ENCODE data around the gene NLK.

DNA sequence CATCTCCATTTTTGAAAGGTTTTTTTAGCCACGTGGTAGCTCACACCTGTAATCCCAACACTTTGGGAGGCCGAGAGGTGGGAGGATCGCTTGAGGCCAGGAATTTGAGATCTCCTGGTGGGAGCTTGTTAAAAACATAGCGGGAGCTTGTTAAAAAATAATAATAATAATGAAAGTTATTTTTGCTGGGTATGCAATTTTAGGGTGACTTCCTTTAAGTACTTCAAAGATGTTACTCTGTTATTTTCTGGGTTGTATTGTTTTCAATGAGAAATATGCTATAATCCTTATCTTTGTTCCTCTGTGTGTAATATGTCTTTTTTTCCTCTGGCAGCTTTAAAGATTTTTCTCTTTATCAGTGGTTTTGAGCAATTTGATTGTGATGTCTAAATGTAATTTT lies 48.1 kb downstream of the NLK start:
- TF ChIP-seq, protein P1, sequence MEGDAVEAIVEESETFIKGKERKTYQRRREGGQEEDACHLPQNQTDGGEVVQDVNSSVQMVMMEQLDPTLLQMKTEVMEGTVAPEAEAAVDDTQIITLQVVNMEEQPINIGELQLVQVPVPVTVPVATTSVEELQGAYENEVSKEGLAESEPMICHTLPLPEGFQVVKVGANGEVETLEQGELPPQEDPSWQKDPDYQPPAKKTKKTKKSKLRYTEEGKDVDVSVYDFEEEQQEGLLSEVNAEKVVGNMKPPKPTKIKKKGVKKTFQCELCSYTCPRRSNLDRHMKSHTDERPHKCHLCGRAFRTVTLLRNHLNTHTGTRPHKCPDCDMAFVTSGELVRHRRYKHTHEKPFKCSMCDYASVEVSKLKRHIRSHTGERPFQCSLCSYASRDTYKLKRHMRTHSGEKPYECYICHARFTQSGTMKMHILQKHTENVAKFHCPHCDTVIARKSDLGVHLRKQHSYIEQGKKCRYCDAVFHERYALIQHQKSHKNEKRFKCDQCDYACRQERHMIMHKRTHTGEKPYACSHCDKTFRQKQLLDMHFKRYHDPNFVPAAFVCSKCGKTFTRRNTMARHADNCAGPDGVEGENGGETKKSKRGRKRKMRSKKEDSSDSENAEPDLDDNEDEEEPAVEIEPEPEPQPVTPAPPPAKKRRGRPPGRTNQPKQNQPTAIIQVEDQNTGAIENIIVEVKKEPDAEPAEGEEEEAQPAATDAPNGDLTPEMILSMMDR (IDR thresholded peaks at IDR 0.05) = no peak
- TF ChIP-seq EP300 (IDR thresholded peaks at IDR 0.05) (no peak), POLR2AphosphoS5 (IDR thresholded peaks at IDR 0.05) (no peak), POLR2A (IDR thresholded peaks at IDR 0.05) (no peak)

Measured in upper lobe of left lung (tissue), 4 donors.